HEK293T (cell line): Measurements from ENCODE around the gene MAGI2.

ENCODE experiments used
- CTCF ChIA-PET: fragments of 350-600 bp; formaldehyde crosslinking; extraction: SDS; loops from one replicate; lab custom pipeline; 2021; ENCODE audit warnings: antibody characterized with exemption, inconsistent platforms; lab: Yijun Ruan, JAX
- POLR2A ChIA-PET: fragments of 350-600 bp; formaldehyde crosslinking; extraction: SDS; loops from one replicate; lab custom pipeline; 2020; ENCODE audit warnings: antibody characterized with exemption, inconsistent platforms; lab: Yijun Ruan, JAX
- DNase-seq: peaks from one replicate; pipeline ENCODE4 v3.0.0; 2012; ENCODE audit warnings: mixed read lengths; ENCODE audit errors: extremely low spot score
- ARNT ChIP-seq: fragments of 450-650 bp; IDR thresholded peaks from 2 replicates; pipeline ENCODE4 v1.6.1; 2017; ENCODE audit warnings: mild to moderate bottlenecking
- BHLHE40 ChIP-seq: fragments of 450-650 bp; IDR thresholded peaks from 2 replicates; pipeline ENCODE4 v1.6.1; 2016; ENCODE audit warnings: mild to moderate bottlenecking, moderate library complexity, borderline replicate concordance
- CTBP1 ChIP-seq: fragments of 450-650 bp; IDR thresholded peaks from 2 replicates; pipeline ENCODE4 v1.6.1; 2016; ENCODE audit warnings: borderline replicate concordance
- ELF4 ChIP-seq: fragments of 450-650 bp; IDR thresholded peaks from 2 replicates; pipeline ENCODE4 v1.6.1; 2017; ENCODE audit warnings: antibody characterized with exemption
- FOXA1 ChIP-seq: fragments of 450-650 bp; IDR thresholded peaks from 2 replicates; pipeline ENCODE4 v1.6.1; 2016; ENCODE audit warnings: mild to moderate bottlenecking
- FOXK2 ChIP-seq: fragments of 450-650 bp; IDR thresholded peaks from 2 replicates; pipeline ENCODE4 v1.6.1; 2016; ENCODE audit warnings: mild to moderate bottlenecking
- FOXM1 ChIP-seq: fragments of 450-650 bp; IDR thresholded peaks from 2 replicates; pipeline ENCODE4 v1.6.1; 2017; ENCODE audit warnings: mild to moderate bottlenecking, borderline replicate concordance
- HDGF ChIP-seq: fragments of 450-650 bp; IDR thresholded peaks from 2 replicates; pipeline ENCODE4 v1.6.1; 2017; ENCODE audit warnings: antibody characterized with exemption, borderline replicate concordance
- L3MBTL2 ChIP-seq: fragments of 450-650 bp; conservative IDR thresholded peaks from 2 replicates; pipeline ENCODE4 v1.6.1; 2016; ENCODE audit warnings: mild to moderate bottlenecking
- LEF1 ChIP-seq: fragments of 450-650 bp; IDR thresholded peaks from 2 replicates; pipeline ENCODE4 v1.6.1; 2017; ENCODE audit warnings: mild to moderate bottlenecking, borderline replicate concordance
- NFRKB ChIP-seq: fragments of 450-650 bp; IDR thresholded peaks from 2 replicates; pipeline ENCODE4 v1.6.1; 2016; ENCODE audit warnings: mild to moderate bottlenecking, moderate library complexity
- SP1 ChIP-seq: fragments of 450-650 bp; IDR thresholded peaks from 2 replicates; pipeline ENCODE4 v1.6.1; 2017
- SUZ12 ChIP-seq: fragments of 450-650 bp; IDR thresholded peaks from 2 replicates; pipeline ENCODE4 v1.6.1; 2016; ENCODE audit warnings: mild to moderate bottlenecking
- TARDBP ChIP-seq: fragments of 450-650 bp; IDR thresholded peaks from 2 replicates; pipeline ENCODE4 v1.6.1; 2016
- ZNF384 ChIP-seq: fragments of 450-650 bp; IDR thresholded peaks from 2 replicates; pipeline ENCODE4 v1.6.1; 2016
- TF ChIP-seq, protein P1 (sequence below): fragments of 450-650 bp; IDR thresholded peaks from 2 replicates; pipeline ENCODE4 v1.6.1; 2016

Gene MAGI2

GRCh38 chr7:78101076-78101475, 1352.4 kb downstream of the MAGI2 start:
- no peak for DNase-seq
- ChIA-PET CTCF (no interaction called here), POLR2A (no interaction called here)
- TF ChIP-seq TARDBP: no peak
- TF ChIP-seq SUZ12: no peak
- TF ChIP-seq FOXM1: no peak
- TF ChIP-seq CTBP1: no peak
- TF ChIP-seq ELF4: no peak
- no peak for TF ChIP-seq NFRKB
- no peak for TF ChIP-seq SP1
- TF ChIP-seq FOXA1: no peak
- TF ChIP-seq ZNF384: no peak
- no peak for TF ChIP-seq FOXK2
- TF ChIP-seq HDGF: no peak
- TF ChIP-seq, protein P1, sequence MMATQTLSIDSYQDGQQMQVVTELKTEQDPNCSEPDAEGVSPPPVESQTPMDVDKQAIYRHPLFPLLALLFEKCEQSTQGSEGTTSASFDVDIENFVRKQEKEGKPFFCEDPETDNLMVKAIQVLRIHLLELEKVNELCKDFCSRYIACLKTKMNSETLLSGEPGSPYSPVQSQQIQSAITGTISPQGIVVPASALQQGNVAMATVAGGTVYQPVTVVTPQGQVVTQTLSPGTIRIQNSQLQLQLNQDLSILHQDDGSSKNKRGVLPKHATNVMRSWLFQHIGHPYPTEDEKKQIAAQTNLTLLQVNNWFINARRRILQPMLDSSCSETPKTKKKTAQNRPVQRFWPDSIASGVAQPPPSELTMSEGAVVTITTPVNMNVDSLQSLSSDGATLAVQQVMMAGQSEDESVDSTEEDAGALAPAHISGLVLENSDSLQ: no peak

GRCh38 chr7:78099715-78100394, 1353.6 kb downstream of the MAGI2 start:
- CTCF ChIA-PET: interaction anchor here (0.6 kb wide), 1 partner anchor 245 kb away, joined by 3 read pairs; no protein-coding TSS in a partner anchor
- POLR2A ChIA-PET: interaction anchor here (0.6 kb wide), 1 partner anchor 1555 kb away, joined by 3 read pairs; no protein-coding TSS in a partner anchor
- no peak for TF ChIP-seq LEF1
- TF ChIP-seq L3MBTL2: no peak
- TF ChIP-seq FOXK2: no peak
- TF ChIP-seq, protein P1: no peak
- no peak for TF ChIP-seq FOXM1
- no peak for TF ChIP-seq CTBP1
- no peak for TF ChIP-seq BHLHE40
- DNase-seq: no peak

GRCh38 chr7:78095549-78095948, 1357.9 kb downstream of the MAGI2 start:
- no peak for DNase-seq
- ChIA-PET CTCF (no interaction called here), POLR2A (no interaction called here)
- TF ChIP-seq FOXK2 (no peak), LEF1 (no peak), SUZ12 (no peak), TARDBP (no peak), ZNF384 (no peak), HDGF (no peak), ARNT (no peak), ELF4 (no peak), FOXM1 (no peak), FOXA1 (no peak), CTBP1 (no peak), NFRKB (no peak), SP1 (no peak), L3MBTL2 (no peak), BHLHE40 (no peak)
- TF ChIP-seq, protein P1: no peak

DNA sequence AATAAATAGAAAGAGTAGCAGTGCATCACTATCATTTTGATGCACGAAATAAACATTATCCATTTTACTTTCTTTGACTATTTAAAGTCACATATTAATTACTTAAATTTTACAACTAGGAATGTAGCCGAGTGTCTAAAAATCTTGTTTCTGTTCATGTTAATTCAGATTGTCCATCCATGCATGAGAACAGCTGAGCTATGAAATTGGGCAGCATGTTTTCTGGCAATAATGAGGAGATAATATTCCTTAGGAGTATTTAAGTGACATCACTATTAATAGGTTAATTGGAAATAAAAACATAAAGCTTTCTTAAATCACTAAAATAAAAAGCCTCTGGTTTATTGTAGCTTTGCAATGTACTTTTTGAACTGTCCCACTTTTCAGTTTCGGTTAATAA, 1361.1 kb downstream of the MAGI2 start:
- CTCF ChIA-PET: interaction anchor here (0.6 kb wide), 1 partner anchor 333 kb away, joined by 3 read pairs; no protein-coding TSS in a partner anchor

DNA sequence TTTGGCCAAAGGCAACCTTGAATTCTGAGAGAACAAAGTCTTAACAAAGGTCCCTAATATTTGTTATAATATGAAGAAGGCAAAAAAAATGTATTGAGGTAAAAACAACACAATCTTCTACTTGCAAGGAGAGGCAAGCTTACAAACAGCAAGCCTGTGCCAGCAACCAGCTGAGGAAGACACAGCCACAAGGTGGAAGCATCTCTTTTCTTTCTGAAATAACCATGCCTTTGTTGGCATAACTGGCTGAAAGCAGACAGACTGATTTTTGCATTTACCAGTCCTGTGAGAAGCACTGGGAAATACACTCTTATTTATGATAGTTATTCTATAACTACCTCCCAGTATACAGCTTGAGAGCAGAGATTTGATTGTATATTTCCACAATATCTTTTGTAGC, 1362.9 kb downstream of the MAGI2 start:
- POLR2A ChIA-PET: no interaction called here
- no peak for DNase-seq
- CTCF ChIA-PET: interaction anchor here (0.5 kb wide), 1 partner anchor 15 kb away, joined by 4 read pairs; no protein-coding TSS in a partner anchor
- TF ChIP-seq CTBP1 (no peak), SP1 (no peak), HDGF (no peak), ELF4 (no peak), BHLHE40 (no peak), LEF1 (no peak), FOXM1 (no peak), ARNT (no peak), TARDBP (no peak), SUZ12 (no peak), NFRKB (no peak), FOXA1 (no peak), ZNF384 (no peak), L3MBTL2 (no peak), FOXK2 (no peak)
- TF ChIP-seq, protein P1: no peak

More for the DNA sequence above, 1361.1 kb downstream of the MAGI2 start:
- POLR2A ChIA-PET: no interaction called here
- TF ChIP-seq, protein P1: no peak
- TF ChIP-seq SUZ12 (no peak), HDGF (no peak)
- no peak for DNase-seq
